Measurements from ENCODE around the gene DHRS4. TPM values are rescaled to one million over a fixed set of nuclear protein-coding genes. Genes with fewer than 3 reads are reported as not detected.

Gene DHRS4
- total and polyA plus RNA-seq, 2 donors from 2014 or later: 23.4 to 247 TPM

DNA sequence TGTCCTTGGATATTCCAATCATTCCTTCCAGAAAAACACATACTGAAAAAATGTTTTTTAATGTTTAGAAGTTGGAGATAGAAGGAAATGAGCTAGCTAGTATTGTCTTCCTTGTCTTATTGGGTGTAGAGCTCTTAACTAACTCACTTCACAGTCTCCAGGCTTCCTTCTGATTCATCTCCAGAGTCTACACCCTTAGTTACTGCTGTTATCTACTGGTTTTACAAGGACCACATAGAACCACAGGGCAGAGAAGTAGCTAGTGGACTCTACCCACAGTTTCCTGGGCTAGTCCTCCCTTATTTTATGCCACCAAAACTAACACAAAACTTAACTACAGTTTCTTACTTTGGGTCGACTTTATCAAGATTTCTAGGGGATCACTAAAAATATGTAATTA, 31.0 kb upstream of the DHRS4 start:
- no peak overlapping the region for H3K9ac ChIP-seq (ENCODE audit: low read length in 3 of 3)
- no peak overlapping the region for H3K27ac ChIP-seq (ENCODE audit: low read depth in 2 of 2, low read length in 2 of 2)
- FAIRE-seq (no peak), DNase-seq (no peak)
- TF ChIP-seq CTCF (IDR thresholded peaks at IDR 0.05; ENCODE audit: borderline replicate concordance, extremely low read depth, insufficient read depth): no peak
- no peaks in the 10 kb centered on the region for H3K27me3 ChIP-seq (ENCODE audit: control insufficient read depth, insufficient read depth, low read length)
- intact Hi-C loops (cut with DNase I): no loop called here
- no peaks in the 10 kb centered on the region for H3K36me3 ChIP-seq (ENCODE audit: control insufficient read depth in 2 of 3, insufficient read depth in 3 of 3, low read length in 3 of 3)
- no peaks in the 10 kb centered on the region for H3K9me3 ChIP-seq (ENCODE audit: control insufficient read depth in 2 of 3, insufficient read depth in 1 of 3, low read length in 3 of 3)
- H3K4me1 ChIP-seq (ENCODE audit: control insufficient read depth in 2 of 3, insufficient read depth in 2 of 3, low read depth in 1 of 3, low read length in 3 of 3): no peaks in the 10 kb centered on the region
- H3K4me3 ChIP-seq (ENCODE audit: low read length in 3 of 3): no peak overlapping the region

- no peaks in the 10 kb centered on the region for H3K9me3 ChIP-seq (ENCODE audit: control insufficient read depth in 2 of 3, insufficient read depth in 1 of 3, low read length in 3 of 3)
- TF ChIP-seq CTCF (IDR thresholded peaks at IDR 0.05; ENCODE audit: borderline replicate concordance, extremely low read depth, insufficient read depth): no peak
- no peaks in the 10 kb centered on the region for H3K27me3 ChIP-seq (ENCODE audit: control insufficient read depth, insufficient read depth, low read length)
- H3K36me3 ChIP-seq (ENCODE audit: control insufficient read depth in 2 of 3, insufficient read depth in 3 of 3, low read length in 3 of 3): no peaks in the 10 kb centered on the region
- no peak overlapping the region for H3K9ac ChIP-seq (ENCODE audit: low read length in 3 of 3)
- FAIRE-seq (no peak), DNase-seq (no peak)
- no peak overlapping the region for H3K27ac ChIP-seq (ENCODE audit: low read depth in 2 of 2, low read length in 2 of 2)
- peaks cover 0 to 10% (median 3%) of the 10 kb centered on the region in 3 donors for H3K4me1 ChIP-seq (ENCODE audit: control insufficient read depth in 2 of 3, insufficient read depth in 2 of 3, low read depth in 1 of 3, low read length in 3 of 3)
- no peak overlapping the region for H3K4me3 ChIP-seq (ENCODE audit: low read length in 3 of 3)
- intact Hi-C loops (cut with DNase I): no loop called here
Measured at GRCh38 chr14:23925523-23926075, 28.0 kb upstream of the DHRS4 start.

GRCh38 chr14:23926543-23926942, 27.0 kb upstream of the DHRS4 start:
- FAIRE-seq (no peak), DNase-seq (no peak)
- Histone ChIP-seq H3K27ac (ENCODE audit: low read depth in 2 of 2, low read length in 2 of 2) (no peak overlapping the region), H3K36me3 (ENCODE audit: control insufficient read depth in 2 of 3, insufficient read depth in 3 of 3, low read length in 3 of 3) (no peaks in the 10 kb centered on the region), H3K4me3 (ENCODE audit: low read length in 3 of 3) (no peak overlapping the region), H3K9me3 (ENCODE audit: control insufficient read depth in 2 of 3, insufficient read depth in 1 of 3, low read length in 3 of 3) (no peaks in the 10 kb centered on the region), H3K27me3 (ENCODE audit: control insufficient read depth, insufficient read depth, low read length) (no peaks in the 10 kb centered on the region), H3K4me1 (ENCODE audit: control insufficient read depth in 2 of 3, insufficient read depth in 2 of 3, low read depth in 1 of 3, low read length in 3 of 3) (peaks cover 0 to 14% (median 3%) of the 10 kb centered on the region in 3 donors), H3K9ac (ENCODE audit: low read length in 3 of 3) (no peak overlapping the region)
- TF ChIP-seq CTCF (IDR thresholded peaks at IDR 0.05; ENCODE audit: borderline replicate concordance, extremely low read depth, insufficient read depth): no peak
- intact Hi-C loops (cut with DNase I): no loop called here

DNA sequence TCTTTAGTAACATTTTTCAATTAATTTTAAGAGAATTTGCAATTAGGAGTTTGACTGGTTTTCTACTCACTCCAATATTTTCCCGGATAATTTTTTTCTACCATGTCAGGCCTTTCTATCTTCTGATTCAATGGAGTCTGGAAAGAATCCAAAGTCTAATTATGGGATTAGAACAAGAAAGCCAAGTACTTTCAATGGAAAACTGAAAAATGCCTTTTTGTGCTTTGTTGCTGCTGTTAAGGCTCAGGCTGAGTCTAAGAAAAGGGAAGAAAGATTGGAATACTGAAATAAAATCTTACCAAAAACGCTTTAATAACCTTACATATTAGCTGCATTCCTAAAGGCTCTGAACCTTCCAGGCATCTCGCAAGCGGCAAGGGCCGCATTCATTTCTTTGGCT, 24.4 kb upstream of the DHRS4 start:
- FAIRE-seq (no peak), DNase-seq (no peak)
- no peaks in the 10 kb centered on the region for H3K36me3 ChIP-seq (ENCODE audit: control insufficient read depth in 2 of 3, insufficient read depth in 3 of 3, low read length in 3 of 3)
- no peaks in the 10 kb centered on the region for H3K9me3 ChIP-seq (ENCODE audit: control insufficient read depth in 2 of 3, insufficient read depth in 1 of 3, low read length in 3 of 3)
- no peak overlapping the region for H3K27ac ChIP-seq (ENCODE audit: low read depth in 2 of 2, low read length in 2 of 2)
- peaks cover 7 to 24% (median 9%) of the 10 kb centered on the region in 3 donors for H3K4me1 ChIP-seq (ENCODE audit: control insufficient read depth in 2 of 3, insufficient read depth in 2 of 3, low read depth in 1 of 3, low read length in 3 of 3)
- no peak overlapping the region for H3K4me3 ChIP-seq (ENCODE audit: low read length in 3 of 3)
- H3K27me3 ChIP-seq (ENCODE audit: control insufficient read depth, insufficient read depth, low read length): no peaks in the 10 kb centered on the region
- intact Hi-C loops (cut with DNase I): no loop called here
- H3K9ac ChIP-seq (ENCODE audit: low read length in 3 of 3): no peak overlapping the region
- no peak for TF ChIP-seq CTCF (IDR thresholded peaks at IDR 0.05; ENCODE audit: borderline replicate concordance, extremely low read depth, insufficient read depth)
